H1 (cell line): Measurements from ENCODE around the gene TTLL9. TPM values are rescaled to one million over a fixed set of nuclear protein-coding genes. Genes with fewer than 3 reads are reported as not detected.

Experiments used
- CTCF ChIA-PET: fragments of 300-600 bp; sonication (Branson Sonifier 250); formaldehyde crosslinking; loops from one replicate; lab custom pipeline; 2021; ENCODE audit not compliant: partially characterized antibody; lab: Charles Lee
- POLR2A ChIA-PET: fragments of 300-600 bp; sonication (Branson Sonifier 250); formaldehyde crosslinking; loops from one replicate; lab custom pipeline; 2021; ENCODE audit warnings: inconsistent platforms; ENCODE audit not compliant: partially characterized antibody; lab: Charles Lee
- DNase-seq, 2 experiments: peaks; one replicate each; pipeline versions ENCODE4 v3.0.0 to v3.0.0-alpha.2; 2010 to 2022; ENCODE audit warnings: low spot score in 2 of 2, low read depth in 1 of 2, mixed read lengths in 1 of 2
- FAIRE-seq: peaks from 2 replicates; lab custom pipeline; 2011; peaks lifted over from hg19 to GRCh38; lab: Jason Lieb, UNC
- H2AFZ ChIP-seq: 2 replicates; pipeline ENCODE4 v1.8.1; 2012; ENCODE audit warnings: low read length, inconsistent platforms
- H2AK5ac ChIP-seq: 2 replicates; pipeline ENCODE4 v1.6.1; 2013; ENCODE audit warnings: low read depth, low read length
- H2BK120ac ChIP-seq: replicated peaks from 2 replicates; pipeline ENCODE3; 2013; ENCODE audit warnings: low read depth, low read length, inconsistent platforms
- H2BK12ac ChIP-seq: 2 replicates; pipeline ENCODE4 v1.6.1; 2013; ENCODE audit warnings: low read depth, low read length
- H2BK15ac ChIP-seq: 2 replicates; pipeline ENCODE4 v1.6.1; 2013; ENCODE audit warnings: low read length
- H2BK20ac ChIP-seq: 2 replicates; pipeline ENCODE4 v1.6.1; 2013; ENCODE audit warnings: low read length
- H2BK5ac ChIP-seq: 2 replicates; pipeline ENCODE4 v1.6.1; 2013; ENCODE audit warnings: low read depth, low read length
- H3K14ac ChIP-seq: 2 replicates; pipeline ENCODE4 v1.6.1; 2013; ENCODE audit warnings: inconsistent platforms; ENCODE audit not compliant: insufficient read length
- H3K18ac ChIP-seq: 2 replicates; pipeline ENCODE4 v1.6.1; 2013; ENCODE audit warnings: low read length; ENCODE audit errors: extremely low read depth
- H3K23ac ChIP-seq: 2 replicates; pipeline ENCODE4 v1.6.1; 2013; ENCODE audit warnings: inconsistent platforms; ENCODE audit not compliant: insufficient read length
- H3K23me2 ChIP-seq: 2 replicates; pipeline ENCODE4 v1.6.1; 2013; ENCODE audit warnings: low read depth, low read length
- H3K27ac ChIP-seq: 2 replicates; pipeline ENCODE4 v1.6.1; 2011; ENCODE audit warnings: low read depth, low read length, inconsistent platforms
- H3K27me3 ChIP-seq, 4 experiments: replicated peaks in 1 of 4; 1 replicate in 1 of 4; 2 replicates in 3 of 4; pipeline versions ENCODE4 v1.6.1 to v1.8.1; 2011 to 2013; ENCODE audit warnings: low read length in 3 of 4, mild to moderate bottlenecking in 3 of 4, inconsistent platforms in 2 of 4, mixed read lengths in 2 of 4, moderate library complexity in 1 of 4; ENCODE audit not compliant: control insufficient read depth in 3 of 4, insufficient read depth in 3 of 4; ENCODE audit errors: extremely low read depth in 1 of 4
- H3K36me3 ChIP-seq, 4 experiments: 2 replicates each; pipeline versions ENCODE4 v1.6.1 to v1.8.1; 2011 to 2013; ENCODE audit warnings: mild to moderate bottlenecking in 4 of 4, low read length in 3 of 4, moderate library complexity in 2 of 4, control low read depth in 1 of 4, inconsistent platforms in 1 of 4; ENCODE audit not compliant: insufficient read depth in 4 of 4, control insufficient read depth in 2 of 4
- H3K4ac ChIP-seq: replicated peaks from 2 replicates; pipeline ENCODE3; 2013; ENCODE audit warnings: low read length, low read depth, mixed read lengths, inconsistent platforms; ENCODE audit not compliant: insufficient read length
- H3K4me1 ChIP-seq, 4 experiments: replicated peaks in 1 of 4; 1 replicate in 1 of 4; 2 replicates in 3 of 4; pipeline versions ENCODE4 v1.6.1 to v1.8.1; 2011 to 2013; ENCODE audit warnings: low read length in 3 of 4, inconsistent platforms in 2 of 4, mixed read lengths in 1 of 4; ENCODE audit not compliant: insufficient read depth in 4 of 4, control insufficient read depth in 3 of 4
- H3K4me2 ChIP-seq, 2 experiments: 2 replicates each; pipeline versions ENCODE4 v1.6.1 to v1.8.1; 2011 to 2013; ENCODE audit warnings: low read depth in 2 of 2, low read length in 2 of 2, control low read depth in 1 of 2, inconsistent platforms in 1 of 2, mild to moderate bottlenecking in 1 of 2; ENCODE audit not compliant: insufficient read depth in 1 of 2
- H3K4me3 ChIP-seq, 4 experiments: fragments of 200-600, 300-600 bp in 1 of 4; sonication (generic), shearing (Covaris generic), sonication (Bioruptor Twin) in 1 of 4; 2 replicates each; pipeline versions ENCODE4 v1.5.1 to v1.8.1; 2011 to 2016; ENCODE audit warnings: low read length in 4 of 4, low read depth in 3 of 4, control low read depth in 2 of 4, inconsistent platforms in 2 of 4, mild to moderate bottlenecking in 2 of 4, mixed read lengths in 1 of 4, moderate library complexity in 1 of 4; ENCODE audit not compliant: insufficient read depth in 2 of 4; ENCODE audit errors: extremely low read depth in 1 of 4
- H3K56ac ChIP-seq: replicated peaks from 2 replicates; pipeline ENCODE3; 2013; ENCODE audit warnings: low read depth, mild to moderate bottlenecking, mixed read lengths, low read length, inconsistent platforms; ENCODE audit not compliant: insufficient read length
- H3K79me1 ChIP-seq: 2 replicates; pipeline ENCODE4 v1.6.1; 2013; ENCODE audit warnings: low read depth, low read length, control low read depth
- H3K79me2 ChIP-seq, 2 experiments: 2 replicates each; pipeline versions ENCODE4 v1.6.1 to v1.8.1; 2012 to 2013; ENCODE audit warnings: low read length in 2 of 2, mild to moderate bottlenecking in 2 of 2, inconsistent platforms in 1 of 2; ENCODE audit not compliant: insufficient read depth in 2 of 2, control insufficient read depth in 1 of 2
- H3K9ac ChIP-seq, 4 experiments: replicated peaks in 1 of 4; 1 replicate in 1 of 4; 2 replicates in 3 of 4; pipeline versions ENCODE4 v1.6.1 to v1.8.1; 2011 to 2013; ENCODE audit warnings: low read depth in 3 of 4, low read length in 3 of 4, control low read depth in 2 of 4, mild to moderate bottlenecking in 2 of 4, moderate library complexity in 2 of 4, inconsistent platforms in 1 of 4; ENCODE audit errors: extremely low read depth in 1 of 4
- H3K9me3 ChIP-seq, 2 experiments: 2 replicates each; pipeline versions ENCODE4 v1.6.1 to v1.8.1; 2012 to 2013; ENCODE audit warnings: mild to moderate bottlenecking in 2 of 2, moderate library complexity in 2 of 2, control low read depth in 1 of 2, inconsistent platforms in 1 of 2, low read depth in 1 of 2, low read length in 1 of 2, mixed read lengths in 1 of 2; ENCODE audit not compliant: insufficient read depth in 2 of 2
- H4K20me1 ChIP-seq, 2 experiments: replicated peaks in 1 of 2; 2 replicates each; pipeline versions ENCODE3 to v1.8.1; 2011 to 2013; ENCODE audit warnings: inconsistent platforms in 2 of 2, low read length in 2 of 2, mild to moderate bottlenecking in 1 of 2; ENCODE audit not compliant: insufficient read depth in 2 of 2, control insufficient read depth in 1 of 2
- H4K5ac ChIP-seq: 2 replicates; pipeline ENCODE4 v1.6.1; 2013; ENCODE audit warnings: low read length, low read depth, mixed read lengths, inconsistent platforms; ENCODE audit not compliant: insufficient read length
- H4K8ac ChIP-seq: 2 replicates; pipeline ENCODE4 v1.8.0; 2013; ENCODE audit warnings: mild to moderate bottlenecking, moderate library complexity, low read length, inconsistent platforms; ENCODE audit not compliant: insufficient read depth; ENCODE audit errors: extremely low read depth
- H4K91ac ChIP-seq: replicated peaks from 2 replicates; pipeline ENCODE3; 2013; ENCODE audit warnings: low read length, mixed read lengths, inconsistent platforms; ENCODE audit not compliant: insufficient read length
- ASH2L ChIP-seq: fragments of 200-600, 300-600 bp; sonication (generic); IDR thresholded peaks from one replicate; pipeline ENCODE4 v1.7.1; 2017; ENCODE audit warnings: low read length
- BCL11A ChIP-seq, 2 experiments: IDR thresholded peaks; one replicate each; pipeline ENCODE4 v1.6.1; 2011; ENCODE audit warnings: low read depth in 2 of 2, low read length in 2 of 2, mild to moderate bottlenecking in 2 of 2
- CHD2 ChIP-seq: IDR thresholded peaks from 2 replicates; pipeline ENCODE4 v1.6.1; 2012; ENCODE audit warnings: low read length, improper control_type of control experiment
- CTCF ChIP-seq, 3 experiments: IDR thresholded peaks; 1 replicate in 2 of 3; 2 replicates in 1 of 3; pipeline versions ENCODE4 v1.5.1 to v1.6.1; 2011; ENCODE audit warnings: low read length in 3 of 3, mild to moderate bottlenecking in 3 of 3, inconsistent platforms in 2 of 3, low read depth in 1 of 3, moderate library complexity in 1 of 3; ENCODE audit not compliant: insufficient read depth in 1 of 3; ENCODE audit errors: control extremely low read depth in 1 of 3
- HDAC6 ChIP-seq: IDR thresholded peaks from one replicate; pipeline ENCODE4 v1.7.1; 2012; ENCODE audit warnings: low read depth, mild to moderate bottlenecking, inconsistent platforms, low read length, moderate library complexity
- MAFK ChIP-seq: IDR thresholded peaks from 2 replicates; pipeline ENCODE4 v1.6.1; 2012; ENCODE audit warnings: low read depth, mild to moderate bottlenecking, improper control_type of control experiment, low read length
- NANOG ChIP-seq: IDR thresholded peaks from 2 replicates; pipeline ENCODE4 v1.6.1; 2011; ENCODE audit warnings: low read length, low read depth, mild to moderate bottlenecking, inconsistent platforms; ENCODE audit not compliant: insufficient read depth, poor library complexity, severe bottlenecking
- SP2 ChIP-seq: IDR thresholded peaks from 2 replicates; pipeline ENCODE4 v1.6.1; 2012; ENCODE audit warnings: mild to moderate bottlenecking, low read length, inconsistent platforms
- SP4 ChIP-seq: IDR thresholded peaks from 2 replicates; pipeline ENCODE4 v1.6.1; 2012; ENCODE audit warnings: low read length, inconsistent platforms
- TAF7 ChIP-seq: optimal IDR thresholded peaks from 2 replicates; pipeline ENCODE3; 2011; ENCODE audit warnings: low read depth, mild to moderate bottlenecking, inconsistent platforms, low read length, moderate library complexity, borderline replicate concordance
- TBP ChIP-seq: IDR thresholded peaks from 2 replicates; pipeline ENCODE4 v1.6.1; 2011; ENCODE audit warnings: low read depth, low read length, improper control_type of control experiment
- YY1 ChIP-seq: IDR thresholded peaks from 2 replicates; pipeline ENCODE4 v1.6.1; 2011; ENCODE audit warnings: low read depth, mild to moderate bottlenecking, low read length
- WGBS, 2 experiments: shearing (Covaris generic) in 1 of 2; methylation state at CpG; one replicate each; pipeline versions ENCODE4 v1.1.6 to v1.1.7; 2013 to 2015; ENCODE audit warnings: low lambda C conversion rate in 2 of 2, mixed read lengths in 2 of 2, inconsistent platforms in 1 of 2, low coverage in 1 of 2, missing lambda C conversion rate in 1 of 2; ENCODE audit not compliant: insufficient replicate concordance in 2 of 2, insufficient coverage in 1 of 2, insufficient read length in 1 of 2; ENCODE audit errors: extremely low coverage in 1 of 2, missing lambda C conversion rate in 1 of 2; 5-methylcytosine and 5-hydroxymethylcytosine counted together
- polyA plus RNA-seq, 7 experiments: library from polyadenylated mRNA; depleted of rRNA in 3 of 7; stranded (reverse) in 5 of 7; unstranded in 2 of 7; fragments of >200 nt in 5 of 7; fragments of 200-250 nt in 2 of 7; gene quantifications; 1 replicate in 5 of 7; 2 replicates in 1 of 7; 4 replicates in 1 of 7; pipeline versions ENCODE4 v1.2.1 to v1.2.3, GENCODE V29; 2011 to 2013; ENCODE audit warnings: missing spikeins in 2 of 7, mixed read lengths in 2 of 7
- total RNA-seq: library from RNA; stranded (reverse); fragmentation: NEBNext Ultra II Directional; extraction: Animal tissue kit (Norgen Biotek cat#: 25700); gene quantifications from 2 replicates; pipeline ENCODE4 v1.2.1, GENCODE V29; 2021

Gene TTLL9
- total and polyA plus RNA-seq, 2 of the 8 experiments (the other 6 are each of a cell fraction or from before 2014, with no cell fraction given), result 0.06 TPM; not detected in 1

DNA sequence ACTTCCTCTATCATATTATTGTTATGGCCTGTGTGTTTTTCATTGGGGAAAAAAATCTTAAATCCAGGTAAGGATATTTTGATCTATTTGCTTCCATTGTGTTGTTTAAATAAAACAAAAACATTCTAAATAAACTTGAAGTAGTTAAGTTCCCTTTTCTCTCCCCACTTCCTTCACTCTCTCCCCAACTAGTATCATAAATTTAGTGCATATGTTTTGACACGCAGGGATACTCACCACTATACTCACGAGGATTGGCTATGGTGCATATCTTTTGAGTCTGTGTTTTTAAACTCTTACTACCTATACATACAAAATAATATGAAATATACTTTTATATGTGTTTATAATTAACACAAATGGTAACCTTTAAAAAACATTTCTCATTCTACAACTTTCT, 5.2 kb downstream of the TTLL9 start:
- no peak for FAIRE-seq
- H3K23ac ChIP-seq, result no peak overlapping the region
- no peak for TF ChIP-seq YY1
- no peak for TF ChIP-seq SP4
- TF ChIP-seq MAFK, result no peak
- TF ChIP-seq SP2, result no peak
- TF ChIP-seq CHD2, result no peak
- TF ChIP-seq HDAC6, result no peak
- TF ChIP-seq ASH2L, result no peak
- TF ChIP-seq NANOG, result no peak
- TF ChIP-seq CTCF (IDR thresholded peaks at IDR 0.05; ENCODE audit: control extremely low read depth in 1 of 3, insufficient read depth in 1 of 3, low read depth in 1 of 3, low read length in 3 of 3), result no peak
- no peak for TF ChIP-seq BCL11A (IDR thresholded peaks at IDR 0.05; ENCODE audit: low read depth in 2 of 2, low read length in 2 of 2)
- TF ChIP-seq TBP, result no peak
- no peak for TF ChIP-seq TAF7

More for the DNA sequence above, 5.2 kb downstream of the TTLL9 start:
- no peak overlapping the region for H4K8ac ChIP-seq
- no peak overlapping the region for H2BK15ac ChIP-seq
- CTCF ChIA-PET, result no interaction called here
- H3K4me1 ChIP-seq, result peaks cover 0 to 3% (median 1%) of the 10 kb centered on the region in 4 experiments; a peak in 3 of 7 replicates
- peaks cover 1 to 13% (median 9%) of the 10 kb centered on the region in 4 experiments for H3K27me3 ChIP-seq
- WGBS, 2 experiments, result 90% methylated on average over 2 of the region's 2 CpGs; no CpG with 5 or more reads in 1 of the 2 experiments
- H3K14ac ChIP-seq, result no peak overlapping the region
- no peaks in the 10 kb centered on the region for H4K20me1 ChIP-seq
- H3K4me2 ChIP-seq, result no peak overlapping the region
- no peak overlapping the region for H2AK5ac ChIP-seq
- DNase-seq, result no peak
- H2AFZ ChIP-seq, result no peak overlapping the region
- no peak overlapping the region for H2BK5ac ChIP-seq
- H3K4ac ChIP-seq, result no peak overlapping the region
- no peak overlapping the region for H3K9ac ChIP-seq
- H3K4me3 ChIP-seq, result no peak overlapping the region
- H4K5ac ChIP-seq, result no peak overlapping the region
- H2BK12ac ChIP-seq, result no peak overlapping the region
- H3K9me3 ChIP-seq, result no peaks in the 10 kb centered on the region
- no peaks in the 10 kb centered on the region for H3K36me3 ChIP-seq
- POLR2A ChIA-PET, result no interaction called here
- H3K79me1 ChIP-seq, result no peaks in the 10 kb centered on the region
- no peak overlapping the region for H2BK20ac ChIP-seq
- peaks cover 10% of the 10 kb centered on the region; the same call in 1 of the 2 replicates for H3K23me2 ChIP-seq
- no peak overlapping the region for H4K91ac ChIP-seq
- no peaks in the 10 kb centered on the region for H3K79me2 ChIP-seq
- no peak overlapping the region for H3K27ac ChIP-seq
- no peak overlapping the region for H3K56ac ChIP-seq
- H2BK120ac ChIP-seq, result no peak overlapping the region
- H3K18ac ChIP-seq, result no peak overlapping the region
